GM18498 (cell line): ENCODE measurements around the gene XRRA1.
"Not testable (repeated sequence)": the region's sequence is repeated elsewhere in the genome, so short reads cannot be mapped to it uniquely, and the experiment has no call there.

Source experiments
- ATAC-seq: cut with Tn5 transposase; IDR thresholded peaks from one replicate; pipeline ENCODE4 v1.9.1; 2021; ENCODE audit warnings: mild to moderate bottlenecking, moderate library complexity; ENCODE audit not compliant: unreplicated experiment

The XRRA1 gene

GRCh38 chr11:74902342-74902741, 46.5 kb downstream of the XRRA1 start:
- ATAC-seq, result no peak

- no peak for ATAC-seq
Observed at GRCh38 chr11:74896311-74896710, 52.6 kb downstream of the XRRA1 start.

GRCh38 chr11:74895340-74896116, 53.4 kb downstream of the XRRA1 start:
- no peak for ATAC-seq

- ATAC-seq, result not testable (repeated sequence)
Observed at GRCh38 chr11:74893015-74893414, 55.9 kb downstream of the XRRA1 start.

GRCh38 chr11:74877132-74877531, 71.8 kb downstream of the XRRA1 start:
- no peak for ATAC-seq

GRCh38 chr11:74871037-74871436, 77.9 kb downstream of the XRRA1 start:
- no peak for ATAC-seq

GRCh38 chr11:74870485-74870884, 78.4 kb downstream of the XRRA1 start:
- no peak for ATAC-seq

GRCh38 chr11:74866557-74866956, 82.3 kb downstream of the XRRA1 start:
- no peak for ATAC-seq

GRCh38 chr11:74863410-74863809, 85.5 kb downstream of the XRRA1 start:
- no peak for ATAC-seq

- ATAC-seq, result no peak
Observed at GRCh38 chr11:74860743-74861142, 88.1 kb downstream of the XRRA1 start.

- ATAC-seq, result no peak
Observed at GRCh38 chr11:74853223-74853622, 95.7 kb downstream of the XRRA1 start.

GRCh38 chr11:74849525-74850391, 99.1 kb downstream of the XRRA1 start:
- ATAC-seq, result no peak

GRCh38 chr11:74847895-74848294, 101.0 kb downstream of the XRRA1 start:
- ATAC-seq, result no peak

GRCh38 chr11:74847395-74847794, 101.5 kb downstream of the XRRA1 start:
- ATAC-seq, result no peak

GRCh38 chr11:74846770-74847169, 102.1 kb downstream of the XRRA1 start:
- ATAC-seq, result no peak

- ATAC-seq, result no peak
Observed at GRCh38 chr11:74845978-74846517, 102.8 kb downstream of the XRRA1 start.

GRCh38 chr11:74844865-74845264, 104.0 kb downstream of the XRRA1 start:
- no peak for ATAC-seq

GRCh38 chr11:74844072-74844471, 104.8 kb downstream of the XRRA1 start:
- no peak for ATAC-seq

GRCh38 chr11:74842967-74843366, 105.9 kb downstream of the XRRA1 start:
- no peak for ATAC-seq

- ATAC-seq, result no peak
Observed at GRCh38 chr11:74840486-74840885, 108.4 kb downstream of the XRRA1 start.

- no peak for ATAC-seq
Observed at GRCh38 chr11:74839971-74840370, 108.9 kb downstream of the XRRA1 start.

GRCh38 chr11:74839446-74839845, 109.4 kb downstream of the XRRA1 start:
- no peak for ATAC-seq
